GM21381 (cell line): ENCODE results near the gene HTR3D.
"Not testable (repeated sequence)": the region's sequence is repeated elsewhere in the genome, so short reads cannot be mapped to it uniquely, and the experiment has no call there.

Experiments used
- ATAC-seq: cut with Tn5 transposase; IDR thresholded peaks from one replicate; pipeline ENCODE4 v1.9.1; 2021; ENCODE audit warnings: mild to moderate bottlenecking, moderate library complexity; ENCODE audit not compliant: unreplicated experiment

The HTR3D gene

DNA sequence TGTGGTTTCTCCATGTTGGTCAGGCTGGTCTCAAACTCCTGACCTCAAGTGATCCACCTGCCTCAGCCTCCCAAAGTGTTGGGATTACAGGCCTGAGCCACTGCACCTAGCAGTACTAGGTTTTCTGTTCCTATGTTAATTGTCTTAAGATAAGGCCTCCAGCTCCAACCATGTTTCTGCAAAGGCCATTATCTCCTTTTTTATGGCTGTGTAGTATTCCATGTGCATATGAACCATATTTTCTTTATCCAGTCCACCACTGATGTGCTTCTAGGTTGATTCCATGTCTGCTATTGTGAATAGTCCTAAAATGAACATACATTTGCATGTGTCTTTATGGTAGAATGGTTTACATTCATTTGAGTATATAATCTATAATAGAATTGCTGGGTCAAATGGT, 31.1 kb downstream of the HTR3D start:
- ATAC-seq: no peak

DNA sequence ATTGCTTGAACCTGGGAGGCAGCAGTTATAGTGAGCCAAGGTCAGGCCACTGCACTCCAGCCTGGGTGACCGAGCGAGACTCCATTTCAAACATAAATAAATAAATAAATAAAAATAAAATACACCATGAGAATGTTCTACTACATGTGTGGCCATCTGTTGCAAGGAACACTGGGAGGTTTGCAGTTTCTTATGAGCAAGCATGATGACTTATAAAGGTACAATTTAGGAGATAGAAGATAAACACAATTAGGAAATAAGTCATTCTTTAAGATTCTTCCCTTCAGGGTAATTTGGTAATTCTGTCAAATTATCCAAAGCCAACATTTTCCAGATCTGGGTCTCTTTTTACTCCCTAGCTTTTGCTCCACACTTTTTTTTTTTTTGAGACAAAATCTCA, 34.7 kb downstream of the HTR3D start:
- no peak for ATAC-seq

DNA sequence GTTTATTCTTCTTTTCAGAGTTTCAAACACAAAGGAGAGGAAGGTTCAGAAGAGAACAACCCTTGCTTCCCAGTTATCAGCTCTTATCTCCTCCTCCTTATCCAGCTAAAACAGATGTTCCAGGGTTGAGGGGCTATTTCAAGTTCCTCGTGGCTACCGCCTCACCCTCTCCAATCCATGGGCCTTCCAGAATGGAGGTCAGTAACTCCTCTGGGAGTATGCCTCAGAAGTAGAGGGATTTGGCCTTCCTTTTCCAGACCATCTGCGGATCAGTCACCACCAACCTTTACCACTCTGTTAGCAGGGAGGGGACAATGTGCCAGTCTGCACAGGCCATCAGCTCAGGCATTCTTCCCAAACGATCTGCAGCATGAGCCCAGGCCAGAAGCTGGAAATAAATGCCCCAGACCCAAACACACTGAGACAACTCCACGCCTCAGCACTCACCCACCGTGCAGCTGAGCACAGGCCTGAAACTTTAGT, 36.1 kb downstream of the HTR3D start:
- ATAC-seq: no peak

DNA sequence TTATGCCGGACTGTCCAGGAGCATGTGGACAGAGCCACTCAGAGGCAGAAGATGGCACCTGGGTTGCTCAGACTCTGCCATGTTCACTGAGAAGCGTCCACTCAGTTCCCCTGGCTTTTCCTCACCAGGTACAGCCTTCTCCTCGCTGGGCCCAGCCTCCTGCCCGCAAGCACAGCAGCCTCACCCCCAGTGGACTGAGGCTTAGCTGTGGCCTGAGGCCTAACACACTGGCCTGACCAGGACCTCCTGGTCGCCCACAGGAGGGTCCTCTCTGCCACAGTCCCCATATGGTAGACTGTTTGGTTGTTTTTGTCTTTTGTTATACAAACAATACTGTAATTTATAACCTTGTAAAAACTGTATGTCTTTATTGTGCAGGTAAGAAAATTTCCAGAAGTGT, 36.8 kb downstream of the HTR3D start:
- ATAC-seq: no peak

DNA sequence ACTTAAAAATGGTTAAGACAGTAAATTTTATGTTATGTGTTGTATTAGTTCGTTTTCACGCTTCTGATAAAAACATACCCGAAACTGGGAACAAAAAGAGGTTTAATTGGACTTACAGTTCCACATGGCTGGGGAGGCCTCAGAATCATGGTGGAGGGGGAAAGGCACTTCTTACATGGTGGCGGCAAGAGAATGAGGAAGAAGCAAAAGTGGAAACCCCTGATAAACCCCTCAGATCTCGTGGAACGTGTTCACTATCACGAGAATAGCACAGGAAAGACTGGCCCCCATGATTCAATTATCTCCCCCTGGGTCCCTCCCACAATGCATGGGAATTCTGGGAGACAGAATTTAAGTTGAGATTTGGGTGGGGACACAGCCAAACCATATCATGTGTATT, 39.6 kb downstream of the HTR3D start:
- not testable (repeated sequence) for ATAC-seq

DNA sequence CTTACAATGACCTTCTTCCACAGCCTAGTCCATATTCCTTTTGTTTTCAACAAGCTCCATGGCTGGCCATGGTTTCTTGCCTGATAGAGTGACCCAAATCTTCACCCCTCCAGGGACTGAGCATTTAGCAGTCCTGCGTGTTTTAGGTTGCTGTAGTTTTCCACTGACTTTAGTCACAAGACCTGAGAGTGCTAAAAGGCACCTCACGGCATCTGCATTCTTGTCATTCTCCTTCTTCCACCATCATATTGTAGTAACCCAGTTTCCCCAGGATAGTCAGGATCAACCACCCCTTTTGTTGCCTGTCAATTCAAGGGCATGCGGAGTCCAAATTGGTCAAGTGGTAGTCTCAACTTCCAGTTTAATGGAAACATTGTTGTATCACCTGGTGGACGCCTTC, 42.1 kb downstream of the HTR3D start:
- no peak for ATAC-seq

DNA sequence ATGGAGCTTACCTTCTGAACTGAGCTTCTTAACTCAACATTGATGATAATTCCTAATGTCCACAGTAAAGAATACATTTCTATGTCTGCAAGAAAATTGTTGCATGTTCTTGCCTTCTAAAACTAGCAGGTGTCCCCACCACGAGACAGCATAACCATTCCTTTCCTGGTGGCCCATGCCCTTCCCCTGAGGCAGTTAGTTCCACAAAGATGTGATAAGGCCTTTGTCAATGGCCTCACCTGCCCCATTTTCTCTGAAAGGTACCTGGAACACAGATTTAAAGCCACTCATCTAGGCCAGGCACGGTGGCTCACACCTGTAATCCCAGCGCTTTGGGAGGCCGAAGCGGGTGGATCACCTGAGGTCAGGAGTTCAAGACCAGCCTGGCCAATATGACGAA, 44.4 kb downstream of the HTR3D start:
- ATAC-seq: no peak

DNA sequence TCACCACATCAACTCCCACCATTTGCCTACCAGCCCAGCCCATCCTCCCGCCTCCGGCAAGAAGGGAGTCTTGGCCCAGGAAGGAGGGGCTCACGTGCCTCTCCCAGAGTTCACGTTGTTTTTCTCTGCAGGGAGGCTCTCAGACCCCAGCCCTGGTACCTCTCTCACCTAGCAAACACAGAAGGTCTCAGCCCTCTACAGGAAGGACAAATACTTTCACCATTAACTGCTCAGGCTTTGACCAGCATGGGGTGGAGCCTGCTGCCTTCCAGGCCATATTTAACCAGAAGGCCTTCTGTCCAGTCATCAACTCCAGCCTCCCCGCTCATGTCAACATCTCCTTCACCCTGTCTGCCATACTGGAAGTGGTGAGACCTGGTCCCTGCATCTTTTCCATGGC, 46.3 kb downstream of the HTR3D start:
- ATAC-seq: no peak

DNA sequence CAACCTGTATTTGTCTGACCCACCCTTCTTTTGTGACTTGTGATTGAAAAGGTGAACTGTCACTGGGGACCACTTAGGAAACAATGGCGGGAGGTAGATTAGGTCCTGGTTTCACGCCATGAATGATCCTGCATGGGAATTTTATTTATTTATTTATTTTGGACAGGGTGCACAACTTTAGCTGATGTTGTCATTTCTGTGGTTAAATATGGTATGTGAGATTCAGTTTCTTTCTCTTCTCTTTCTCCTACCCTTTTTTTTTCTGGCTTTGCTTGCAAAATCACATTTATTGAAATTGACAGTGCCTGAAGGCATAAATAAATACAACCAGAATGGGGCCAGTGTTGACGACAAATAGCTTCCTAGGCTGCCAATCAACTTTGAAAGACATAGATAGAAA, 47.3 kb downstream of the HTR3D start:
- no peak for ATAC-seq

DNA sequence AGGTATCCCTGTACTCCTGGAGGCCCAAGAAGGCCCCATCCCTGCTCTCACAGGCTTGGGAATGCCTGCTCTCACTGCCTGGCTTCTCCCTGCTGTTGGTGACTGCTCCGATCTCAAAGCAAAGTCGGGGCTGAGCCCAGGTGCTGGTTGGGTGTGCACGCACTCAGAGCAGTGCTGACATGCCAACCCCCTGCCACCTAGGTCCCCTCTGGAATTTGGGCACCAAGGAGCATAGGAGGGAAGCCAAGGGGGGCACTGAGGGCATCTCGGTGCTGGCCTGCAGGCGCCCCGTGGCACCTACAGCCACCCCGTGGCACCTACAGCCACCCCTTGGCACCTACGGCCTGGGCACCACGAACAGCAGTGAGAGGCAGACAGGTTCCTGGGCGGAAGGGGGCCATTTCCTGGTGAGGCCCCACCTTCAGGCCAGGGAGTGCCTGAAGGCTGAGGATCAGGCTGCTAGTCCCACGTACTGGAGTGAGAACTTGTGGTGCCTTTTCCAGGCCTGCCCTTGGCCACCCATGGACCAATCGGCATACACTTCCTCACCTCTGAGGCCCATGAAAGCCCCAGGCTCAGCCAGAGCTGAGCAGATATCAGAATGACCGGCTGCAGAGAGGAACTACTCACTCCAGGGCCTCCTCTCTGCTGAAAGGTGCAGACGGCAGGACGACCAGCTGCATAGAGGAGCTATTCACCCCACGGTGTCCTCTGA, 49.7 kb downstream of the HTR3D start:
- ATAC-seq: no peak

DNA sequence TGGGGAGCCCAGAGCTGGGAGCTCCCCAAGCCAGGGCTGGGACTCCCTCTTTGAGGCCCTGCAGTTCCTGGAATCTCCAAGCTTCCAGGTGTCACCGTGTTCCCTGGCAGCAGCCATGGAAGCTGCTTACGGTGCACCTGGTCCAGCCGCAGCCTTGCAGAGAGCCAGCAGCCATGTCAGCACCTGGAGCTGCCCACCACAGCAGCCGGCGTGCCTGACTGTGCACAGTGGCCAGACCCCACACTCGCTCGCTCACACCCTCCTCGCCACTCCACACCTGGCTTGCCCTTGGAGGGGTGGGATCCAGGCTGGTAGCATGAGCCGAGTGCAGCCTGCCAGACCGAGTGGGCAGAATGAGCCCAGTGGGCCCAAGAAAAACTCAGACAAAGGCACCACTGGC, 50.5 kb downstream of the HTR3D start:
- ATAC-seq: no peak

DNA sequence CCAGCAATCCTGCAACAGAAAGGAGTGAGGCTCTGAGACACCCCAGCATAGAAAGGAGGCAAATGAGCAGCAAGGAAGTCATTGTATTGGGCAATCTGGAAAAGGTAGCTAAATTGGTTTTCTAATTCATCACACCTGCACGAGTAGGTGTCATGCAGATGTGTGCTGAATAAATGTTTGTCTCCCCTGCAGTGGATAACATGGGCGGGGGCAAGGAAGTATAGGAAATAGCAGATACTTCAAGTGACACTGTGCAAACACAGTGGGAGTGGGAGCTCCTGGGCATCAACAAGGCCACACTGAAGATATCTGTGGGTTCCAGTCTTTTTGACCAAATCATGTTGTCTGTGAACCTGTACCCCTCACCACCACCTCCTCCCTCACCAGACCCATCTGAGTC, 50.9 kb downstream of the HTR3D start:
- no peak for ATAC-seq

DNA sequence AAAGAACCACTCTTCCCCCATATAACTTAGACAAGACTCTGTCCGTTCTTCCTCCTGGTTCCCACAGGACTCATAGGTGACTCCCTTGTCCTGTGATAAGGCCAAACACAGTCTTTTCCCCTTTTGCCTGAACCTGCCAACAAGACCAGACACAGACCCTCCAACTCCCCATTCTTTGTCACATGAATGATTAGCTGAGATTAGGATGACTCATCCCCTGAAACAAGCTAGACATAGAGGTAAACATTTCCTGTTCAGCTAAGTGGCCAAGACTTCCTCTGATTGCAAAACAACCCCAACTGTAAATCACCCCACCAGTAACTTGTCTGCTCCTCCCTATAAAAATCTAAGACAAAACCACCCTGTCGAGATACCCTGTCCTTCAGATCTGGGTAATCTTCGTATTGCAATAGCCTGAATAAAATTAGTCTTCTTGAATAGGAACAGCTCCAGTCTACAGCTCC, 53.9 kb downstream of the HTR3D start:
- no peak for ATAC-seq
